HCT116 (cell line): Measurements from ENCODE around the gene KLHDC9. TPM values are rescaled to one million over a fixed set of nuclear protein-coding genes. Genes with fewer than 3 reads are reported as not detected.

Experiments
- ATAC-seq: fragments of 200-7000 bp; cut with Tn5 transposase; 2 replicates; pipeline ENCODE4 v1.9.1; 2020; ENCODE audit warnings: mild to moderate bottlenecking, moderate library complexity
- BruUV-seq: library from RNA; stranded (reverse); fragments of 400-500 nt; replicated peaks from 2 replicates; lab custom pipeline; 2021; lab: Mats Ljungman, UMichigan
- CTCF ChIA-PET: fragments of 300-600 bp; sonication (Branson Sonifier 250); formaldehyde crosslinking; loops from one replicate; lab custom pipeline; 2021; ENCODE audit warnings: antibody characterized with exemption; lab: Charles Lee
- POLR2A ChIA-PET: fragments of 300-600, 350-600 bp; sonication (Branson Sonifier 250); formaldehyde crosslinking; loops from one replicate; lab custom pipeline; 2021; ENCODE audit warnings: antibody characterized with exemption; lab: Charles Lee
- RAD21 ChIA-PET, 2 experiments: fragments of 300-600 bp; sonication (Branson Sonifier 250); formaldehyde crosslinking; loops; one replicate each; lab custom pipeline; 2023; ENCODE audit warnings: low total read pairs in 2 of 2; ENCODE audit not compliant: uncharacterized antibody in 2 of 2, unreplicated experiment in 2 of 2, low non-redundant PET in 1 of 2; lab: Charles Lee
- DNase-seq: peaks from one replicate; pipeline ENCODE4 v3.0.0-alpha.2; 2010; ENCODE audit warnings: low read depth, low spot score
- H2AFZ ChIP-seq: fragments of 200-600 bp; shearing (Covaris generic), sonication (generic); 2 replicates; pipeline ENCODE4 v1.6.1; 2017; ENCODE audit warnings: low read depth, mixed run types, mixed read lengths, antibody characterized with exemption, low read length; ENCODE audit not compliant: poor library complexity, severe bottlenecking
- H3K27ac ChIP-seq: 2 replicates; pipeline ENCODE4 v1.5.1; 2012; ENCODE audit warnings: low read depth, low read length
- H3K27me3 ChIP-seq: fragments of 200-600 bp; sonication (generic); 2 replicates; pipeline ENCODE4 v1.6.1; 2016; ENCODE audit warnings: mixed run types, low read length, mixed read lengths; ENCODE audit not compliant: insufficient read depth
- H3K36me3 ChIP-seq, 2 experiments: fragments of 200-500 bp in 1 of 2; fragments of 200-600 bp in 1 of 2; sonication (Bioruptor generic) in 1 of 2; sonication (generic) in 1 of 2; 2 replicates each; pipeline versions ENCODE4 v1.5.1 to v1.6.1; 2014 to 2016; ENCODE audit warnings: low read length in 2 of 2, inconsistent platforms in 1 of 2, mixed read lengths in 1 of 2, mixed run types in 1 of 2; ENCODE audit not compliant: insufficient read depth in 2 of 2, control insufficient read depth in 1 of 2
- H3K4me1 ChIP-seq, 2 experiments: fragments of 200-600 bp in 1 of 2; sonication (generic) in 1 of 2; 2 replicates each; pipeline versions ENCODE4 v1.5.1 to v1.6.1; 2012 to 2017; ENCODE audit warnings: low read length in 2 of 2, inconsistent platforms in 1 of 2, mild to moderate bottlenecking in 1 of 2, mixed read lengths in 1 of 2, mixed run types in 1 of 2, moderate library complexity in 1 of 2; ENCODE audit not compliant: insufficient read depth in 2 of 2, control insufficient read depth in 1 of 2
- H3K4me2 ChIP-seq: fragments of 200-600 bp; sonication (generic); 2 replicates; pipeline ENCODE4 v1.6.1; 2017; ENCODE audit warnings: mixed run types, low read length, mixed read lengths
- H3K4me3 ChIP-seq, 2 experiments: fragments of 200-600 bp in 1 of 2; sonication (generic) in 1 of 2; replicated peaks in 1 of 2; 2 replicates each; pipeline ENCODE4 v1.5.1; 2011 to 2016; ENCODE audit warnings: low read length in 2 of 2, control low read depth in 1 of 2, low read depth in 1 of 2, mild to moderate bottlenecking in 1 of 2, mixed read lengths in 1 of 2, mixed run types in 1 of 2
- H3K79me2 ChIP-seq: fragments of 200-600 bp; sonication (generic); 2 replicates; pipeline ENCODE4 v1.6.1; 2017; ENCODE audit warnings: mild to moderate bottlenecking, mixed run types, low read length, moderate library complexity, mixed read lengths; ENCODE audit not compliant: insufficient read depth
- H3K9ac ChIP-seq: fragments of 200-600 bp; sonication (generic); 2 replicates; pipeline ENCODE4 v1.6.1; 2016; ENCODE audit warnings: low read length, mixed read lengths
- H3K9me2 ChIP-seq: fragments of 200-600 bp; sonication (generic), shearing (Covaris generic); 2 replicates; pipeline ENCODE4 v1.6.1; 2017; ENCODE audit warnings: mixed run types, mild to moderate bottlenecking, moderate library complexity; ENCODE audit not compliant: insufficient read depth
- H3K9me3 ChIP-seq, 2 experiments: fragments of 200-500 bp in 1 of 2; fragments of 200-600 bp in 1 of 2; sonication (Bioruptor generic) in 1 of 2; sonication (generic) in 1 of 2; 2 replicates each; pipeline ENCODE4 v1.6.1; 2014 to 2017; ENCODE audit warnings: low read length in 2 of 2, mixed read lengths in 2 of 2, inconsistent platforms in 1 of 2, low read depth in 1 of 2, mild to moderate bottlenecking in 1 of 2, mixed run types in 1 of 2, moderate library complexity in 1 of 2; ENCODE audit not compliant: control insufficient read depth in 1 of 2, insufficient read depth in 1 of 2
- H4K20me1 ChIP-seq: fragments of 200-600 bp; sonication (generic), shearing (Covaris generic); 2 replicates; pipeline ENCODE4 v1.6.1; 2017; ENCODE audit warnings: mixed run types, mild to moderate bottlenecking, moderate library complexity; ENCODE audit not compliant: insufficient read depth
- ATF3 ChIP-seq: IDR thresholded peaks from 2 replicates; pipeline ENCODE4 v1.6.1; 2012
- CBX3 ChIP-seq: IDR thresholded peaks from 2 replicates; pipeline ENCODE4 v1.6.1; 2012; ENCODE audit warnings: low read depth
- FOSL1 ChIP-seq: IDR thresholded peaks from 2 replicates; pipeline ENCODE4 v1.6.1; 2012; ENCODE audit warnings: low read depth
- MAX ChIP-seq: IDR thresholded peaks from 2 replicates; pipeline ENCODE4 v1.6.1; 2012
- POLR2A ChIP-seq: IDR thresholded peaks from 2 replicates; pipeline ENCODE4 v1.7.0; 2011; ENCODE audit warnings: borderline replicate concordance; ENCODE audit not compliant: insufficient read depth, insufficient read length; ENCODE audit errors: extremely low read depth
- POLR2AphosphoS5 ChIP-seq: IDR thresholded peaks from 2 replicates; pipeline ENCODE4 v1.6.1; 2011; ENCODE audit warnings: mild to moderate bottlenecking, low read depth, low read length, moderate library complexity
- SP1 ChIP-seq: IDR thresholded peaks from 2 replicates; pipeline ENCODE4 v1.6.1; 2012; ENCODE audit warnings: low read depth
- TCF7L2 ChIP-seq: IDR thresholded peaks from 2 replicates; pipeline ENCODE4 v1.7.0; 2011; ENCODE audit warnings: borderline replicate concordance, inconsistent platforms; ENCODE audit not compliant: insufficient read depth, insufficient read length; ENCODE audit errors: extremely low read depth
- ZNF274 ChIP-seq: fragments of 200-500 bp; sonication (Bioruptor generic); IDR thresholded peaks from 2 replicates; pipeline ENCODE4 v1.6.1; 2014; ENCODE audit warnings: mild to moderate bottlenecking, low read depth, low read length, inconsistent platforms
- intact Hi-C: fragments of 100-400 bp; cut with micrococcal nuclease; formaldehyde crosslinking; loops from 2 replicates; pipeline ENCODE4 v1.10.0; 2022
- total RNA-seq: library from RNA; stranded (reverse); gene quantifications from one replicate; pipeline ENCODE4 v1.2.1, GENCODE V29; 2021; ENCODE audit not compliant: unreplicated experiment

KLHDC9 gene
- total RNA-seq, 1 experiment from 2014 or later, result 1.4 TPM

- POLR2A ChIA-PET, result no interaction called here
- ATAC-seq, result peak; percentile 29; the same call in 1 of the 2 replicates
- no peak for DNase-seq
- RAD21 ChIA-PET, result no interaction called here
- no peaks in the 10 kb centered on the region for H3K36me3 ChIP-seq
- H3K4me3 ChIP-seq, result no peak overlapping the region
- H3K4me1 ChIP-seq, result peaks cover 0 to 9% of the 10 kb centered on the region in 2 experiments; a peak in 2 of 4 replicates
- no peak overlapping the region for H3K9ac ChIP-seq
- CTCF ChIA-PET, result no interaction called here
- TF ChIP-seq POLR2A (no peak), CBX3 (no peak), POLR2AphosphoS5 (no peak), MAX (no peak), ATF3 (no peak)
- TF ChIP-seq, all 23 proteins: peak for 0
- Histone ChIP-seq H3K27ac (no peak overlapping the region), H3K4me2 (0 out of 2 replicates have a peak overlapping the region, but pooled peaks have one; percentile 7), H4K20me1 (no peaks in the 10 kb centered on the region), H3K27me3 (no peaks in the 10 kb centered on the region), H3K9me2 (no peaks in the 10 kb centered on the region), H2AFZ (no peak overlapping the region), H3K79me2 (no peaks in the 10 kb centered on the region), H3K9me3 (no peaks in the 10 kb centered on the region)
- BruUV-seq, result no TSS peak
- intact Hi-C loops, result no loop called here
These were observed 45.3 kb upstream of the KLHDC9 start for GRCh38 chr1:161052899-161053298.

GRCh38 chr1:161054232-161054631, 43.9 kb upstream of the KLHDC9 start:
- ChIA-PET RAD21 (no interaction called here), CTCF (interaction anchor here (1.3 kb wide), 1 partner anchor 8 kb away, joined by 5 read pairs; the partner anchor contains the start of gene USF1), POLR2A (interaction anchor here (1.4 kb wide), 1 partner anchor 9 kb away, joined by 6 read pairs; the partner anchor contains the start of gene USF1)
- Histone ChIP-seq H3K4me1 (peaks cover 0 to 9% of the 10 kb centered on the region in 2 experiments; a peak in 2 of 4 replicates), H3K27me3 (no peaks in the 10 kb centered on the region), H3K9ac (no peak overlapping the region), H4K20me1 (no peaks in the 10 kb centered on the region), H3K4me2 (no peak overlapping the region), H3K9me3 (no peaks in the 10 kb centered on the region), H2AFZ (no peak overlapping the region), H3K79me2 (no peaks in the 10 kb centered on the region), H3K36me3 (no peaks in the 10 kb centered on the region), H3K9me2 (no peaks in the 10 kb centered on the region), H3K27ac (no peak overlapping the region), H3K4me3 (no peak overlapping the region)
- BruUV-seq, result no TSS peak
- DNase-seq (no peak), ATAC-seq (no peak)
- intact Hi-C loops, result no loop called here
- TF ChIP-seq ZNF274 (no peak), SP1 (no peak), FOSL1 (no peak), TCF7L2 (no peak)
